LNCaP clone FGC (cell line): ENCODE results near the gene BTBD1.

Source experiments
- DNase-seq: peaks from one replicate; pipeline ENCODE4 v3.0.0-alpha.2; 2011; ENCODE audit warnings: low read depth
- H3K4me3 ChIP-seq: 2 replicates; pipeline ENCODE4 v1.5.1; 2011; ENCODE audit warnings: mild to moderate bottlenecking, low read depth, low read length, control low read depth
- TF ChIP-seq, protein P1 (sequence below): IDR thresholded peaks from 2 replicates; pipeline ENCODE4 v1.5.1; 2012; ENCODE audit warnings: mild to moderate bottlenecking; ENCODE audit not compliant: control insufficient read depth, insufficient read depth; ENCODE audit errors: extremely low read depth

Gene BTBD1

DNA sequence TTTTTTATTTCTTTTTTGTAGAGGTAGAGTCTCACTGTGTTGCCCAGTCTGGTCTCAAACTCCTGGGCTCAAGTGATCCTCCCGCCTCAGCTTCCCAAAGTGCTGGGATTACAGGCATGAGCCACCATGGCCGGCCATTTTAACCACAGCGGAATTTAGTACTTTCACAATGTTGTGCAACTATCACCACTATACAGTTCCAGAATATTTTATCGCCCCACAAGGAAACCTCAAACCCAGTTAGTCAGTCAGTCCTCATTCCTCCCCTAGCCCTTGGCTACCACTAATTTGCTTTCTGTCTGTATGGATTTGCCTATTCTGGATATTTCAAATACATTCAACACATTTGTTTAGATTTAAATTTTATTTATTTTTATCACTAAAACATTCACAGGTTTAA lies 99.0 kb downstream of the BTBD1 start:
- no peak overlapping the region for H3K4me3 ChIP-seq
- TF ChIP-seq, protein P1, sequence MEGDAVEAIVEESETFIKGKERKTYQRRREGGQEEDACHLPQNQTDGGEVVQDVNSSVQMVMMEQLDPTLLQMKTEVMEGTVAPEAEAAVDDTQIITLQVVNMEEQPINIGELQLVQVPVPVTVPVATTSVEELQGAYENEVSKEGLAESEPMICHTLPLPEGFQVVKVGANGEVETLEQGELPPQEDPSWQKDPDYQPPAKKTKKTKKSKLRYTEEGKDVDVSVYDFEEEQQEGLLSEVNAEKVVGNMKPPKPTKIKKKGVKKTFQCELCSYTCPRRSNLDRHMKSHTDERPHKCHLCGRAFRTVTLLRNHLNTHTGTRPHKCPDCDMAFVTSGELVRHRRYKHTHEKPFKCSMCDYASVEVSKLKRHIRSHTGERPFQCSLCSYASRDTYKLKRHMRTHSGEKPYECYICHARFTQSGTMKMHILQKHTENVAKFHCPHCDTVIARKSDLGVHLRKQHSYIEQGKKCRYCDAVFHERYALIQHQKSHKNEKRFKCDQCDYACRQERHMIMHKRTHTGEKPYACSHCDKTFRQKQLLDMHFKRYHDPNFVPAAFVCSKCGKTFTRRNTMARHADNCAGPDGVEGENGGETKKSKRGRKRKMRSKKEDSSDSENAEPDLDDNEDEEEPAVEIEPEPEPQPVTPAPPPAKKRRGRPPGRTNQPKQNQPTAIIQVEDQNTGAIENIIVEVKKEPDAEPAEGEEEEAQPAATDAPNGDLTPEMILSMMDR, result no peak
- no peak for DNase-seq

DNA sequence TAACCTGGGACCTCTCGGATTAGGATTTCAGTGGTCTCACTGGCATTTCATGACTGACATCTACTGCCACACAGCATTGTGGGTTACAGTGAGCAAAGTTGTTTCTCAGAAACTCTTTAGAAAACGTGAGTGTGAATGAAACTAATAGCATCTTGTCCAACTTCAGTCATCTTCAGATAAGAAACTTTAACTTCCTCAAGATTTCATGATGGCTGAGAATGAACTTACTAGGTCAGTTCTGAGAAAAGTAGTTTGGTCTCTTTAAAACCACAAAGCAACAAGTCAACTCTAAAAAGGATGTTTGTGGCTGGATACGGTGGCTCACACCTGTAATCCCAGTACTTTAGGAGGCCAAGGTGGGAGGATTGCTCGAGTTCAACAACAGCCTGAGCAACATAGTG lies 100.4 kb downstream of the BTBD1 start:
- no peak overlapping the region for H3K4me3 ChIP-seq
- no peak for DNase-seq
- TF ChIP-seq, protein P1, result no peak
